Measurements from ENCODE around the gene ARHGAP10. TPM values are rescaled to one million over a fixed set of nuclear protein-coding genes. Genes with fewer than 3 reads are reported as not detected.

Gene ARHGAP10
- total RNA-seq, 1 experiment from 2014 or later, result 6.1 TPM

- Mint-ChIP-seq H3K27ac (ENCODE audit: unreplicated experiment) (no peak overlapping the region), H3K36me3 (ENCODE audit: insufficient read depth, unreplicated experiment) (no peaks in the 10 kb centered on the region), H3K27me3 (ENCODE audit: unreplicated experiment) (no peaks in the 10 kb centered on the region), H3K4me3 (ENCODE audit: low read depth, unreplicated experiment) (no peak overlapping the region), H3K4me1 (ENCODE audit: low read depth, unreplicated experiment) (peaks cover 29% of the 10 kb centered on the region), H3K9me3 (ENCODE audit: low read depth, unreplicated experiment) (no peaks in the 10 kb centered on the region)
- intact Hi-C loops (cut with micrococcal nuclease; ENCODE audit: unreplicated experiment), result no loop called here
- DNase-seq, result no peak
- BruUV-seq (replicated peaks), result no TSS peak
- TF ChIP-seq CTCF (IDR thresholded peaks at IDR 0.05; ENCODE audit: unreplicated experiment), result no peak
- CTCF ChIA-PET, result interaction anchor here (1.1 kb wide), 1 partner anchor 22 kb away, joined by 3 read pairs; no protein-coding TSS in a partner anchor
These were observed 54.1 kb downstream of the ARHGAP10 start for GRCh38 chr4:147786031-147786430.

- no peak for DNase-seq
- Mint-ChIP-seq H3K36me3 (ENCODE audit: insufficient read depth, unreplicated experiment) (no peaks in the 10 kb centered on the region), H3K9me3 (ENCODE audit: low read depth, unreplicated experiment) (no peaks in the 10 kb centered on the region), H3K27me3 (ENCODE audit: unreplicated experiment) (no peaks in the 10 kb centered on the region), H3K4me1 (ENCODE audit: low read depth, unreplicated experiment) (peaks cover 29% of the 10 kb centered on the region), H3K27ac (ENCODE audit: unreplicated experiment) (no peak overlapping the region), H3K4me3 (ENCODE audit: low read depth, unreplicated experiment) (no peak overlapping the region)
- no TSS peak for BruUV-seq (replicated peaks)
- intact Hi-C loops (cut with micrococcal nuclease; ENCODE audit: unreplicated experiment), result no loop called here
- no peak for TF ChIP-seq CTCF (IDR thresholded peaks at IDR 0.05; ENCODE audit: unreplicated experiment)
- CTCF ChIA-PET, result interaction anchor here (1.0 kb wide), 1 partner anchor 80 kb away, joined by 3 read pairs; no protein-coding TSS in a partner anchor
These were observed 54.6 kb downstream of the ARHGAP10 start for GRCh38 chr4:147786531-147786930.

GRCh38 chr4:147787204-147787603, 55.3 kb downstream of the ARHGAP10 start:
- Mint-ChIP-seq H3K4me1 (ENCODE audit: low read depth, unreplicated experiment) (peaks cover 27% of the 10 kb centered on the region), H3K36me3 (ENCODE audit: insufficient read depth, unreplicated experiment) (peaks cover under 1% of the 10 kb centered on the region), H3K9me3 (ENCODE audit: low read depth, unreplicated experiment) (no peaks in the 10 kb centered on the region), H3K27me3 (ENCODE audit: unreplicated experiment) (no peaks in the 10 kb centered on the region), H3K4me3 (ENCODE audit: low read depth, unreplicated experiment) (no peak overlapping the region), H3K27ac (ENCODE audit: unreplicated experiment) (no peak overlapping the region)
- intact Hi-C loops (cut with micrococcal nuclease; ENCODE audit: unreplicated experiment), result no loop called here
- no peak for DNase-seq
- no TSS peak for BruUV-seq (replicated peaks)
- no peak for TF ChIP-seq CTCF (IDR thresholded peaks at IDR 0.05; ENCODE audit: unreplicated experiment)
- CTCF ChIA-PET, result interaction anchor here (1.0 kb wide), 1 partner anchor 80 kb away, joined by 3 read pairs; no protein-coding TSS in a partner anchor

- intact Hi-C loops (cut with micrococcal nuclease; ENCODE audit: unreplicated experiment), result no loop called here
- Mint-ChIP-seq H3K27me3 (ENCODE audit: unreplicated experiment) (no peaks in the 10 kb centered on the region), H3K4me3 (ENCODE audit: low read depth, unreplicated experiment) (no peak overlapping the region), H3K9me3 (ENCODE audit: low read depth, unreplicated experiment) (no peaks in the 10 kb centered on the region), H3K36me3 (ENCODE audit: insufficient read depth, unreplicated experiment) (peaks cover 6% of the 10 kb centered on the region), H3K27ac (ENCODE audit: unreplicated experiment) (no peak overlapping the region), H3K4me1 (ENCODE audit: low read depth, unreplicated experiment) (peaks cover 41% of the 10 kb centered on the region)
- TF ChIP-seq CTCF (IDR thresholded peaks at IDR 0.05; ENCODE audit: unreplicated experiment), result no peak
- no TSS peak for BruUV-seq (replicated peaks)
- CTCF ChIA-PET, result no interaction called here
- DNase-seq, result no peak
These were observed 56.9 kb downstream of the ARHGAP10 start for GRCh38 chr4:147788791-147789190.

Data from Calu3 (cell line).